ENCODE measurements around the gene QRFP.

- no peak for TF ChIP-seq EP300 (conservative IDR thresholded peaks at IDR 0.05; ENCODE audit: poor library complexity, severe bottlenecking)
- TF ChIP-seq CTCF (IDR thresholded peaks at IDR 0.05; ENCODE audit: poor library complexity, severe bottlenecking): no peak
- TF ChIP-seq REST (IDR thresholded peaks at IDR 0.05; ENCODE audit: borderline replicate concordance): no peak
- TF ChIP-seq EZH2 (IDR thresholded peaks at IDR 0.05; ENCODE audit: borderline replicate concordance, insufficient read depth, low read length, poor library complexity, severe bottlenecking): no peak
- TF ChIP-seq SMC3 (conservative IDR thresholded peaks at IDR 0.05; ENCODE audit: poor library complexity): no peak
- TF ChIP-seq MXI1 (conservative IDR thresholded peaks at IDR 0.05; ENCODE audit: poor library complexity, severe bottlenecking): no peak
- TF ChIP-seq POLR2AphosphoS5 (IDR thresholded peaks at IDR 0.05): no peak
- TF ChIP-seq TAF1 (IDR thresholded peaks at IDR 0.05; ENCODE audit: low read depth): no peak
Measured at GRCh38 chr9:130884542-130885483, 11.8 kb downstream of the QRFP start.

Measured in neural cell (in vitro differentiated cells).